C1 segment of cervical spinal cord (tissue), 14 donors: ENCODE data around the gene PEX14.
"Not testable (repeated sequence)": the region's sequence is repeated elsewhere in the genome, so short reads cannot be mapped to it uniquely, and the experiment has no call there.

ENCODE experiments used
- DNase-seq, 14 donors: peaks; one replicate each; lab custom pipeline; 2025; lab: John Stamatoyannopoulos, UW

Gene PEX14, protein sequence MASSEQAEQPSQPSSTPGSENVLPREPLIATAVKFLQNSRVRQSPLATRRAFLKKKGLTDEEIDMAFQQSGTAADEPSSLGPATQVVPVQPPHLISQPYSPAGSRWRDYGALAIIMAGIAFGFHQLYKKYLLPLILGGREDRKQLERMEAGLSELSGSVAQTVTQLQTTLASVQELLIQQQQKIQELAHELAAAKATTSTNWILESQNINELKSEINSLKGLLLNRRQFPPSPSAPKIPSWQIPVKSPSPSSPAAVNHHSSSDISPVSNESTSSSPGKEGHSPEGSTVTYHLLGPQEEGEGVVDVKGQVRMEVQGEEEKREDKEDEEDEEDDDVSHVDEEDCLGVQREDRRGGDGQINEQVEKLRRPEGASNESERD

DNA sequence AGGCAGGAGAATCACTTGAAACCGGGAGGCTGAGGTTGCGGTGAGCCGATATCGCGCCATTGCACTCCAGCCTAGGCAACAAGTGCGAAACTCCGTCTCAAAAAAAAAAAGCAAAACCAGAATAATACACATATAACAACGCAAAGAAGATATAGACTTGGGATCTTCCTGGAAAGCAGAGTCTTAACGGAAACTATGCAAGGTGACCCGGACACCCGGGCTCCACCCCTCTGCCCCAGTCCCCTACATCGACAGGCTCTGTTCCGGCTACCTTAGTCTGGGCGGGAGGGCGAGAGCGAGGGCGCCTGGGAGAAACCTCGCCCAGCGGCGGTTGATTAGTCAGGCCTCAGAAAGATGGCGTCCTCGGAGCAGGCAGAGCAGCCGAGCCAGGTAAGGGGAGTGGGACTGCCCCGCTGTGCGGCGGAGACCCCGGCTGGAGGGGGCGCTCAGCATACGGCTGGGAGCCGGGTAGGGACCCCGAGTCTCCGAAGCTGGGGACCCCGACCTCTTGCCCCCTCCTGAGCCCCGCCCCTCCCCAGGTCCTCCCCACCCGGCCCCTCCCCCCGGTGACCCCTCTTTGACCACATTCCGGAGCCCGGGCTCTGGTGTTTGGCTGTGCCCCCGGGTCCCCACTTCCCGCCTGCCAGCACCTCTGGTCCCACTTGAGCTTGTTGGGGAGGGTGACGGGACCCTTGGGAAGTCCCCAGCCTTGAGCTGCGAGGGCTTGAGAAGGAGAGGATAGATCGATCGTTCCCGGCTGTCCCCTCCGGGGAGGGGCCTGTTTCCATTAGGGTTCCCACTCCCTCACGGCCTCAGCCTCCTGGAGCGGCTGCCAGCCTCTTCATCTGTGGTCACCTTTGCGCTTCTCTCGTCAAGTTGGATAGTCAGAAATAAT, at the start of gene PEX14:
TSS of gene PEX14 (plus strand) at position 338 of the 895 bp plus-strand sequence. CDS start at position 355, 17 bp downstream.
- peak; percentile 15 to 84 (median 74) for DNase-seq

DNA sequence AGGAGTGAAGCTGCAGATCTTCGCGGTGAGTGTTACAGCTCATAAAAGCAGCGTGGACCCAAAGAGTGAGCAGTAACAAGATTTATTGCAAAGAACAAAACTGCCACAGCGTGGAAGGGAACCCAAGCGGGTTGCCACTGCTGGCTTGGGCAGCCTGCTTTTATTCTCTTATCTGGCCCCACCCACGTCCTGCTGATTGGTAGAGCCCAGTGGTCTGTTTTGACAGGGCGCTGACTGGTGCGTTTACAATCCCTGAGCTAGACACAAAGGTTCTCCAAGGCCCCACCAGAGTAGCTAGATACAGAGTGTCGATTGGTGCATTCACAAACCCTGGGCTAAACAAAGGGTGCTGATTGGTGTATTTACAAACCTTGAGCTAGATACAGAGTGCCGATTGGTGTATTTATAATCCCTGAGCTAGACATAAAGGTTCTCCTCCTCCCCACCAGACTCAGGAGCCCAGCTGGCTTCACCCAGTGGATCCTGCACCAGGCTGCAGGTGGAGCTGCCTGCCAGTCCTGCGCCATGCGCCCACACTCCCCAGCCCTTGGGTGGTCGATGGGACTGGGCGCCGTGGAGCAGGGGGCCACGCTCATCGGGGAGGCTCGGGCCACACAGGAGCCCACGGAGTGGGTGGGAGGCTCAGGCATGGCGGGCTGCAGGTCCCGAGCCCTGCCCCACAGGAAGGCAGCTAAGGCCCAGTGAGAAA, 48.8 kb upstream of the PEX14 start:
- not testable (repeated sequence) for DNase-seq

DNA sequence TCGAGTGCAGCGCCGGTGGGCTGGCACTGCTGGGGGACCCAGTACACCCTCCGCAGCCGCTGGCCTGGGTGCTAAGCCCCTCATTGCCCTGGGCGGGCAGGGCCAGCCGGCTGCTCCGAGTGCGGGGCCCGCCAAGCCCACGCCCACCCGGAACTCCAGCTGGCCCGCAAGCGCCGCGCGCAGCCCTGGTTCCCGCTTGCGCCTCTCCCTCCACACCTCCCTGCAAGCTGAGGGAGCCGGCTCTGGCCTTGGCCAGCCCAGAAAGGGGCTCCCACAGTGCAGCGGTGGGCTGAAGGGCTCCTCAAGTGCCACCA, 48.3 kb upstream of the PEX14 start:
- not testable (repeated sequence) for DNase-seq

DNA sequence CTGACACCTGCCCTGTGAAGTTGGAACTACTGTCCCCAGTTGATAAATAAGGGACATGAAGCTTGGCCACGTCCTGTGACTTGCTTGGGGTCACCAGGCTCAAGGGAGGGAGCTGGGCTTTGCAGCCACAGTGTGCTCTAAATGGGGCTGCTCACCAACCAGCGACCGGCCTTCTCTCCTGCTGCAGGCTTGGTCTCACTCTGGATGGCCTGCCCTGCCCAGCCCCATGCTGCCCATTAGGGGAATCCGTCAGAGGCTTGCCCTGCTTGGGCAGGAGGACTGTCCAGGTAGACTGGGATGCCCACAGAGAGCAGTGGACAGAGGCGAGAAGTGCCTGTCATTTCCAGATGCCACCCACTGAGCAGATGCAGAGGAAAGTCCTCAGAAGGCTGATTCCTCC, 45.8 kb upstream of the PEX14 start:
- DNase-seq, result no peak

DNA sequence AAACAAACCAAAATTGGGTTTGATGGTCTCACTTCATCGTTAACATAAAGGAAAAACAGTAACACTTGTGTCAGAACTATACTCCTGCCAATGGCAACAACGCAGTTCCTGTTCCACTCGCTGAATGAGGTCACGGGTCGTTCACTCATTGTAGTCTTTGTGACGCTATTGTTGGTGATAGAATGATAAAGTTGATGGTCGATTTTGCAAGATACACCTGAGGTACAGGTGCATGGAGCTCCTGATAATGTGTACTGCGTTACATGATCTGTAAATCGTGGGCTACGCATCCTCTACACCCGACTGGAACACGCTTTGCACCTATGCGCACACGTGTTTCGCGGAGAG, 44.9 kb upstream of the PEX14 start:
- no peak for DNase-seq

DNA sequence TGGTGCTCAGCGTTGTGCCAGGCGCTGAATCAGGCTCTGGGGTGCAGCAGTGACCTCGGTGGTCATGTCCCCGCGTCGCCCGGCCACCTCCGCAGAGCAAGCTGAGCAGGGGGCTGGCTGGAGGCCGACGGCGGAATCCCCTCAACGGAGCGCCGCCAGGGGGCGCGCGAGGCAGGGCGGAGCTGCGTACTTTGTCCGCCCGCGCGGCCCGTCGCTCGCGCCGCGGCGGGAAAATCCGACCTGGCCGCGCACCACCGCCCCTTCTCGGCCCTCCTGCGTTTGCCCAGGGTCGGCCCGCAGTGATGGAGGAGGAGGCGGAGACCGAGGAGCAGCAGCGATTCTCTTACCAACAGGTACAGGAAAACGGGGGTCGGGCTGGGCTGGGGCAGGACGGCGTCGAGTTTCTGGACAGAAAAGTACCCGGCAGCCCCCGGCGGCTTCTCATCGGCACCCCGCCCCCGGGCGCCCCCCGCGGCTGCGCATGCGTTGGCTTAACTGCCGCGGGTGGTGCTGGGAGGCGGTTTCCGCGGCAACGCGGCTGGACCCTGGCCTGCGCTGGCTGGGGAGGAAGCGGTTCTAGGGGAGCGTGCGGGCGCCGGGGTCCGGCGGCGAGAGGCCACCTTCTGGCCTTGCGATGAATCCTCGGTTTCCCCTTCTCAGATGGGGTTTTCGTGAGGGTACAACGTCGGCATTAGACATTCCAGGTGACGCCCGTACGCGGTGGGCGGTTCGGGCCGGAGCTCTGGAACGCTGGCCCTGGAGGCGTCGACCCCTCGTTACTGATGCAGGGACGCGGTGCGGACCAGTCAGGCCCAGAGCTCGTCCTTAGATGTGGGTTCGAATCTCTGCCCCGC, 44.3 kb upstream of the PEX14 start, which contains the start of gene CENPS:
TSS of gene CENPS (plus strand) at position 218 of the 854 bp plus-strand sequence. CDS start at position 303, 85 bp downstream.
- DNase-seq, result peak; percentile 34 to 98 (median 89)

DNA sequence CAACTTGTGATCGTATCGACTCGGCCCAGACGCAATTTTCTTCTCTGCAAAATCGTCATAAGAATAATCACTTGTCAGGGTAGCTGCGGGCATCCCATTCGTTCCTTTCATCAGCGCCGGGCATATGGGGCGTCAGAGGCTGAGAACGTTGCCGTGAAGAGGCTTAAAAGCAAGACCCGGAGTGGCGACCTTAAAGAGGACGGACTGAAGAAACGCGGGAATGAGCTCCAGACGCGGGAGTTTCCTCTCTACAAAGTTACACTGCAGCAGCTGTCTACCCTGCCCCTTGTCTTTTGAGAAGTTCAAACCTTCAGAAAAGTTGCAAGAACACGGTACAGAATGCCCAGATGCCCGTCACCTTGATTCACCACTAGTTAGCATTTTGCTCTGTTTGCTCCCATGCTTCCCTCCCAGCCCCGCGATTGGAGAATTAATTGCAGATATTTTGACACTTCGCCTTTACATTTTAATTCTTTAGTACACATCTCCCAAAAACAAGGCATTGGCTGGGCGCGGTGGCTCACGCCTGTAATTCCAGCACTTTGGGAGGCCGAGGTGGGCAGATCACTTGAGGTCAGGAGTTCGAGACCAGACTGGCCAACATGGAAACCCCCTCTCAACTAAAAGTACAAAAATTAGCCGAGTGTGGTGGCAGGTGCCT, 43.5 kb upstream of the PEX14 start:
- DNase-seq, result no peak

DNA sequence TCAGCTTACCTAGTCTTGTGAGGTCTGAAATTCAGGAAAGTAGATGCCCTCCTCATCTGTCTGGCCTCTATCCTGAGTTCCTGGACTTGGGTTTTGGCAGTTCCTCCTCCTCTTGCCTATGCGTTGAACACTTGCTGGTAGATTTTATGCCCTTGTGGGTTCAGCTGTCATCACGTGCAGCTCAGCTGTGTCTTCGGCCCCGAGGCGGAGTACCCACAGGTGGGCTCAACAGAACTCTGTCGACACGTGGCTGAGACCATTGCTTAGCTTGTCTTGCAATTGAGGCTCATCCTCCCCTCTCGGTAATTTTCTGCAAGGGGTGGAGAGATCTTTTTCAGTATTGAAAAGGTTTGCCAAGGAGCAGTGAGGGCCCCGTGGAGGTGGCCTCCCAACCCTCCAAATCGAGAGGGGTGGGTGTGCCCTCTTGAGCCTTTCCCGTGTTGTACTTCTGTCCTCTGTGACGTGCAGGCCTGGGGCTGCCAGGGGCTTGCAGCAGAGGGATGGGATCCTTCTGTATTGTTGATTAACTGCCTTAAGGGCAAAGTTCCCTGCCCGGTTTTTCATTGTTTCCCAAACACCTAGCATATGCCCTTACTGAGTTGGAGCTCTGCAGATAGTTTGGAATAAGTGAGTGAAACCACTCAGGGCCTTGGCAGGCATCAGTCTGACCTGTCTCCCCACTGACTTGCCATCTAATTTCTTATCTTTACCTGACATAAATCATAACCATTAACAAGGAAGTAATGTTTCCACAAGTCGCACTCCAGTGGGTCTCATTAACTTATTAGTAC, 41.6 kb upstream of the PEX14 start:
- DNase-seq, result no peak

DNA sequence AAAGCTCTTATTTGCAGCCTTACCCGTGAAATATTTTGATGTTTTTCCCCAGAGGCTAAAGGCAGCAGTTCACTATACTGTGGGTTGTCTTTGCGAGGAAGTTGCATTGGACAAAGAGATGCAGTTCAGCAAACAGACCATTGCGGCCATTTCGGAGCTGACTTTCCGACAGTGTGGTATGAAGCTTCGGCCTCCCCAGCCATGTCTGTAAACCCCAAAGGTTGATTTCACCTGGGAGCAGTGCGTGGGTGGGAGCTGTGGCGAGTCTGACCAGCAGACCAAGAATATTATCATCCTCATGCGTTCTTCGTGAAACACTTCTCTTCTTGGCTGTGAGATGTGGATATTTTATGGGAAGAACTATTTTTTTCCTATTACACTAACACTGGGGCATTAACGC, 41.0 kb upstream of the PEX14 start:
- DNase-seq, result no peak

DNA sequence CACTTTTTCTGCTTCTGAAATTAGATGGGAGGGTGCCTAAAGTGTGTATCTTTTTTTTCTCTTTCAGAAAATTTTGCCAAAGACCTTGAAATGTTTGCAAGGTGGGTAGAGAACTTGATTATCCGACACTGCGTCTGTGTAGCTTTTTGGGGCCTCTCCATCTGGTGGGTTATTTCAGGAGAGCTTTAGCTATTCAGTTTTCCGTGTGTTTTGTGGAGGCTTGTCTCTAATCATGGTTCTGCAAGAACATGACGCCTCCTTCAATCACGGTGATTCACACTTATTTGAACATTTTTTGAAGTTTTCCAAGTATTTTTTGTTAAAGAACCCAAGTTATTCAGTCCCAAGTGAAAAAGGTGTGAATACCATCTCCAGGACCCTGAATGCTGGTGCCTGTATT, 40.2 kb upstream of the PEX14 start:
- no peak for DNase-seq

DNA sequence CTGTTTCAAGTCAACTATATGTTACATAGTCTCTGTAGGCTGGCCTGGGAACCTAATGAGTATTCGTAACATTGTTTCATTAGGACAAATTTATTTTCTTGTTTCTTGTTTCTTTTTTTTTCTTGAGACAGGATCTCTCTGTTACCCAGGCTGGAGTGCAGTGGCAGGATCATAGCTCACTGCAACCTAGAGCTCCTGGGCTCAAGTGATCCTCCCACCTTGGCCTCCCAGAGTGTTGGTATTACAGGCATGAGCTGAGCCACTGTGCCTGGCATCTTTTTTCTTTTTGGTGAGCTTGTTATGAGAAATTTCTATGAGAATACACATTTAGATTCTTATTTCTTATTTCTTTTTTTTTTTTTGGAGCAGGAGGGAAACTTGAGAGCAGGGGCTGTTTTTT, 37.7 kb upstream of the PEX14 start:
- no peak for DNase-seq

DNA sequence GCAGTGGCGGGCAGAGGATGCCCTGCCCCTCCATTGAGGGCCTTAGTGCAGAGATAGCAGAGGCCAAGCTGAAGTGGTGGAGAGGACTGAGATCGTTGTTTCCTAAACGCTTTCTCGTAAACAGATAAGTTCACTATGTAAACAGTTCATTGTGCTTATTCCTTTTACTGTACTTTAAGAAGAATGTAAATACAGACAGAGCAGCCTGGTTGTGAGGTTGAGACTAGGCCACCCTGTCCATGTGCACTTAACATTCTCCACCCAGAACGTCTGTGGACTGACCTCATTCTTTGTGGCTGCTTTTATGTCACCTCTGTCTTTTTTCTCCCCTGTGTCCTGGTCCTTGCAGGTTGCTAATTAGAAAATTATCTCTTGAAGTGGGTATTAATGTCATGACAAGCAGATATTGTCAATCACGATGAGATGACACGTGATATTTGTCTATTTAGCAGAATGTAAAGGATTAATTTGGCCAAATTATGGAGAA, 36.0 kb upstream of the PEX14 start:
- DNase-seq, result no peak

DNA sequence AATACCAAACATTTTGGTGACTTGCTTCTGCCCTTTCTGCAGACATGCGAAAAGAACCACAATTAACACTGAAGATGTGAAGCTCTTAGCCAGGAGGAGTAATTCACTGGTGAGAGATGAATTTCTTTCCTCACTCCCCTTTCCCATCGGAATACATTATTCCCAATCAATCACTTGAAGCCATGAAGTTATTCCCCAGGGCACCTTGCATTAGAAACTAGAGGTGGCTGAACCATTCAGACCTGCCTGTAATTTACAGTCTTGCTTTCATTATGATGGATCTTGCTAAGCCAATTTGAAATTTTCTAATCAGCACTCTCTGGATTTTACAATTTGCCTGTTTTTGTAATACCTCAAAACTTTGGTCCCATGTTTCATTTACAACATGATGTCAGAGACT, 34.4 kb upstream of the PEX14 start:
- DNase-seq, result no peak

DNA sequence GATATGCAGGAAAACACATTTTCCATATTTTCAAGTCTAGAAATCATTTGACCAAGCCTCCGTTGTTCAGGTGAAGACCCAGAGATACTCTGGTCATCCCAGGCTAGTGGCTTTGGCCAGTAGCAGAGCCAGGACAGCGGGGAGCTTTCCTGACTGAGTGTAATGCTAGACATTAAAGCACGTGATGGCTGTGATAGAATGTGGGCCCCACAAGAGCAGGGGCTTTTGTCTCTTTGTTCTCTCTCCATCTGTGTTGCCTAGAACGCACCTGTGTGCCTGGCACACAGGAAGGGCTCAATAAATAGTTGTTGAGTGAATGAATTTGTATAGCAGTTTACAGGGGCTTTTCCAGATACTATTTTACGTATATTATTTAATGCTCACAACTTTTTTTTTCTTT, 34.0 kb upstream of the PEX14 start:
- no peak for DNase-seq

DNA sequence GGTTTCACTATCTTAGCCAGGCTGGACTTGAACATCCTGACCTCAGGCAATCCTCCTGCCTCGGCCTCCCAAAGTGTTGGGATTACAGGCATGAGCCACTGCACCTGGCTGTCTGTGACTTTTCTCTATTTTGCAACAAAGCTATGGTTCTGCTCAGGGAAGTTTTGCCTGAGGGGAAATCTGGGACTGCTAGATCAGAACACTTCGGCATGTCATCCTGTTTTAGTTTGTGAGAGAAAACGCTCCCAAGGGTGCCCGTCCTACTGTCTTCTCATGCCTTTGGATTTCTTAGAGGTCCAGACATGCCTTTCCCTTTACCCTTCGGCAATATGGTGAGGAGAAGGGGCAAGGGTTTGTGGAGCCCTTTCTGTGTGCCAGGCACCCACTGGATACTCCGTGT, 30.5 kb upstream of the PEX14 start:
- DNase-seq, result no peak

DNA sequence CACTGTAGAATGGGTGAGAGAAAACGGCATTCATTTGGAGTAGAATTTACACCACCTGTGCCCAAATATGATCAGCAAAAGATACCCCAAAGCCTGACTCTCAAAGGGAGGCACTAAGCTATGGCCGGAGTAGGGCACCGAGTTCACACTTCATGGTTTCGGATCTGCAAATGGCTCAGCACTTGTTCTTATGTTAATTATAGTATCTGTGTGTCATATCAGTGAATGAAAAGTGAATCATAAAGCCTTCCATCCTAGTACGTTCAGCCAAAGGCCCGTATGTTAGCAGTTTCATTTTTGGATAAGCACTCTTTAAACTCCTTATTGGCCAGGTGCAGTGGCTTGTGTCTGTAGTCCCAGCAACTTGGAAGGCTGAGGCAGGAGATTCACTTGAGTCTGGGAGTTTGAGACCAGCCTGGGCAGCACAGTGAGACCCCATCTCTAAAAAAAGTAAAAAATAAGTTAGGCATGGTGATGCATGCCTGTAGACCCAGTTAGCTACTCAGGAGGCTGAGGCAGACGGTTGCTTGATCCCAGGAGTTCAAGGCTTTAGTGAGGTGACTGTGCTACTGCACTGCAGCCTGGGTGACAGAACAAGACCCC, 29.9 kb upstream of the PEX14 start:
- no peak for DNase-seq

DNA sequence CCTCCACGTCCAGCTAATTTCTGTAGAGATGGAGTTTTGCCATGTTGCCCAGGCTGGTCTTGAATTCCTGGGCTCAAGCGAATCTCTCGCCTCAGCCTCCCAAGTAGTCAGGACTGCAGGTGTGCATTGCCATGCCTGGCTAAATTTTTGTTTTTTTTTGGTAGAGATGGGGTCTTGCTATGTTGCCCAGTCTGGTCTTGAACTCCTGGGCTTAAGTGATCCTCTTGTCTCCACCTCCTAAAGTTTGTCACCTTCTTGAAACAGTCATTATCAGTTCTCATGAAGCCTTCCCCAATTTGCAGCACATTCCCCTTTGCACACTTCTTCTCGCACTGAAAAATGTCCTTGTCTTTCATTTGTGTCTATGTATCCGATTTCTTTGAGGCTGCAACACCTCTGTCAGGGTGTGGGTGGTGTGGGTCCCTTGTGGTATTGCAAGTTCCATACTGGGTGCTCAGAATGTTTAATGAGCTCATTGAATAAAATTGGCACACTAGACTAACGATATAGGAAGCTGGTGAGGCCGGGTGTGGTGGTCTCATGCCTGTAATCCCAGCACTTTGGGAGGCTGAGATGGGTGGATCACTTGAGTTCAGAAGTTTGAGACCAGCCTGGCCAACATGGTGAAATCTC, 27.8 kb upstream of the PEX14 start:
- no peak for DNase-seq

DNA sequence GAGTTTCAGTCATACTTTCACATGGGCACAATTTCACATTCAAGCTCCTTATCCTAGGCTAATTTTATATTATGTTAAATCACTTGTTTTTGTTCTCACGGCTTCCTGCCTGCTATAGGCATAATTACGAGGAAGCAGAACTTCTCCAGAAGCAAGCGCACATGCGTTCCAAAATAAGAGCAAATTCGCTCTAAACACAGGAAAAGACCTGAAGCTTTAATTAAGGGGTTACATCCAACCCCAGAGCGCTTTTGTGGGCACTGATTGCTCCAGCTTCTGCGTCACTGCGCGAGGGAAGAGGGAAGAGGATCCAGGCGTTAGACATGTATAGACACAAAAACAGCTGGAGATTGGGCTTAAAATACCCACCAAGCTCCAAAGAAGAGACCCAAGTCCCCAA, 25.0 kb upstream of the PEX14 start, which contains the start of gene CORT:
TSS of gene CORT (plus strand) at position 281 of the 400 bp plus-strand sequence. CDS start 193 bp downstream, outside the sequence.
- DNase-seq, result no peak
